Measurements from ENCODE around the gene AHNAK2.
"Not testable (repeated sequence)": the region's sequence is repeated elsewhere in the genome, so short reads cannot be mapped to it uniquely, and the experiment has no call there.

The AHNAK2 gene

DNA sequence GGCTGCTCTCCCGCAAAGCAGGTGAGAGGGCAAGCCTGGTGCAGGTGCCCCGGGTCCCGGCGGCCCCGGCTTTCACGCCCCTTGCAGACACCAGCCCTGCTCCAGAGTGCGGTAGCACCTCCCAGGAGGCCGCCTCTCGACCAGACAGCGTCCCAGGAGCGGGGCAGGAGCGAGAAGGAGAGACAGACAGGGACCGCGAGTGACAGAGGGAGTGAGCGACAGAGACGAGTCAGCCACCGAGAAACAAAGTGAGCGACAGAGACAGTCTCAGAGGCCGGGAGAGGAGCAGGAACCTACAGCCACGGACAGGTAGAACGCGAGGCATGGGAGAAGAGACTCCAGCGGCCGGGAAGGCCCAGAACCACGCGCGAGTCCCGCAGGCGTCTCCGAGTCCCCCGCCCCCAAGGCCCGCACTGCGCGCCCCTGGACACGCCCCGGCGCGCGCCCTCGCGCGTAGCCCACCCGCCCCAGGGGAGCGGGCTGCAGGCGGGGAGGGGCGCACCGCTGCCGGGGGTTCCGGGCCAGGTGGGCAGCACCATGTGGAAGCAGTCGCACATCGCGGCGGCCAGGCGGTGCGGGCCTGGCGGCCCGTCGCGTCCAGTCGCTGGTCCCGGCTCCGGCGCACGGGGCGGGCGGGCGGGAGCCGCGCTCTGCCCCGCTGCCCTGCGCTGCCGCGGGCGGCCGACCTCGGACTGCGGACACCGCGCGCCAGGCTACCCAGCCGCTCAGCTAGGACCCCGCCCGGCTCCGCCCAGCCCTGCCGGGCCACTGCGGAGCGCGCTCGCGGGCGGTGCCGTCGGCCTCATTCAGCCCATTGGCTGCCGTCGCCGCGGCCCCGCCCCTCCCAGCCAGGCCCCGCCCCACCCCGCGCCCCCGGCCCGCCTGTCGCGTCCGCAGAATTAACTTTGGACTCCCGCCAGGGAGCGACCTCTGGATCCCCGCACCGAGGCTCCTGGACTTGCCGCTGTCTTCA lies at the start of gene AHNAK2:
TSS of gene AHNAK2 (minus strand) at position 694 of the 973 bp plus-strand sequence. CDS start at position 557, 137 bp downstream.
- DNase-seq (ENCODE audit: low spot score), result no peak

DNA sequence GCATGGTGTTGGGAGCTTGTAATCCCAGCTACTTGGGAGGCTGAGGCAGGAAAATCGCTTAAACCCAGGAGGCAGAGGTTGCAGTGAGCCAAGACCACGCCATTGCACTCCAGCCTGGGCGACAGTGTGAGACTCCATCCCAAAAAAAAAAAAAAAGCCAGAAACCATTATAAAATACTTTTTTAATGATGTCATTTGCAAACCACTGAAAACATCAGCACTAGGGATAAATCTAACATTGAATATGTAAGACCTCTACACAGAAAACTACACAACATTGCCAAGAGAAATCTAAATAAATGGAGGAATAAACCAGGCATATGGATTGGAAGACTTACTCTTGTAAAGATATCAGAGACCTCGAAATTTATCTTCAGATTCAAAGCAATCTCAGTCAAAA lies 49.5 kb upstream of the AHNAK2 start:
- not testable (repeated sequence) for DNase-seq (ENCODE audit: low spot score)

DNA sequence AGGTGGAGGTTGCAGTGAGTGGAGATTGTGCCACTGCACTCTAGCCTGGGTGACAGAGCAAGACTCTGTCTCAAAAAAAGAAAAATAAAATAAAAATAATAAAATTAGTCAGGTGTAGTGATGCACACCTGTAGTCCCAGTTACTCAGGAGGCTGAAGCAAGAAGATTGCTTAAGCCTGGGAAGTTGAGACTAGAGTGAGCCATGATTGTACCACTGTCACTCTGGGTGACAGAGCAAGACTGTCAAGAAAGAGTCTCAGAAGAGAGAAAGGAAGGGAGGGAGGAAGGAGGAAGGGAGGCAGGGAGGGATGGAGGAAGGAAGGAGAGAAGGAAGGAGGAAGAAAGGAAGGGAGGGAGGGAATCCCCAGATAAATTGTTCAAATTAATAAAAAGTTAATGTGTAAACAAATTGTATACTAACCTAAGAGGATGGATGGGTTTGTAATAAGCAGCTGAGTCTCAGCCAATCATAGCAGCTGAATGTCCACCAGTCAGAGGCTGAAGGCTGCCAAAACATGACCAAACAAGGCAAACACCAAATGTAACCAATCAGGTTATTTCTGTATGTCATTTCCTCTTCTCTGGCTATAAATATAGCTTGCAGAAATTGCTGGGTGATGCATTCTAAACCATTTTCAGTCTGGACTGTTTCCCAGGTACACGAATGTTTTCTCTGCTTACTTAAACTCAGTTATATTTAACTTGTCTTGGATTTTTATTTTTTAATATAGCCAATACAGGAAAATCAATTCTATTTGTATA lies 48.8 kb upstream of the AHNAK2 start:
- DNase-seq (ENCODE audit: low spot score), result no peak

DNA sequence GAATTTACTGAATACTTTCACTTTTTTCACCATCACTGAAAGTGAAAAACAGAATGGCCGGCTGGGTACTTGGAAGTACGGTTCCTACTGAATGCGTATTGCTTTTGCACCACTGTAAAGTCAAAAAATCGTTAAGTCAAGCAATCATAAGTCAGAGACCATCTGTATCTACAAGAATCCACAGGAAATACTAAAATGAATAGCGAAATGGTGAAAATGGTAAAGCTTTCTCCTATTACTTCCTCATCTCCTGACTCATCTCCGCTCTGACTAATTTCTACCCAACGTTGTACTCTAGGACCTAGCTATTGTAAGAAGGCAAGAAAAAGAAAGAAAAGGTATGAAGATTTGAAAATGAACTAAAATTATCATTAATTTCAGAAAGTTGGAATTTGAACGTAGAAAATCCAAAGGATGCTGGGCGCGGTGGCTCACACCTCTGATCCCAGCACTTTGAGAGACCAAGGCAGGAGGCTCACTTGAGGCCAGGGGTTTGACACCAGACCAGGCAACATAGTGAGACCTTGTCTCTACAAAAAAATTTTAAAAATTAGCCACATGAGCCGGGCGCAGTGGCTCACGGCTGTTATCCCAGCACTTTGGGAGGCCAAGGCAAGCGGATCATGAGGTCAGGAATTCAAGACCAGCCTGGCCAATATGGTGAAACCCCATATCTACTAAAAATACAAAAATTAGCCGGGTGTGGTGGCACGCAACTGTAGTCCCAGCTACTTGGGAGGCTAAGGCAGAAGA lies 48.0 kb upstream of the AHNAK2 start:
- DNase-seq (ENCODE audit: low spot score), result no peak

DNA sequence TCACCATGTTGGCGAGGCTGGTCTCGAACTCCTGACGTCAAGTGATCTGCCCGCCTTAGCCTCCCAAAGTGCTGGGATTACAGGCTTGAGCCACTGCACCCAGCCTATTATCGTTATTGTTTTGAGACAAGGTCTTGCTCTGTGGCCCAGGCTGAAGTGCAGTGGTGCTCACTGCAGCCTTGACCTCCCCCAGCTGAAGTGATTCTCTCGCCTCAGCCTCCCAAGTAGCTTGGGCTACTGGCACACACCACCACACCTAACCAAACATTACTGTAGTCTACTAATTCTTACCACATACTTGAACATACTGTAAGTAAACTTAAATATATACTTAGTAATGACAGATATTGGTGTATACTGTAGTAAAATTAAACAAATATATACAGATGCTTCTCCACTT lies 47.3 kb upstream of the AHNAK2 start:
- DNase-seq (ENCODE audit: low spot score), result no peak

DNA sequence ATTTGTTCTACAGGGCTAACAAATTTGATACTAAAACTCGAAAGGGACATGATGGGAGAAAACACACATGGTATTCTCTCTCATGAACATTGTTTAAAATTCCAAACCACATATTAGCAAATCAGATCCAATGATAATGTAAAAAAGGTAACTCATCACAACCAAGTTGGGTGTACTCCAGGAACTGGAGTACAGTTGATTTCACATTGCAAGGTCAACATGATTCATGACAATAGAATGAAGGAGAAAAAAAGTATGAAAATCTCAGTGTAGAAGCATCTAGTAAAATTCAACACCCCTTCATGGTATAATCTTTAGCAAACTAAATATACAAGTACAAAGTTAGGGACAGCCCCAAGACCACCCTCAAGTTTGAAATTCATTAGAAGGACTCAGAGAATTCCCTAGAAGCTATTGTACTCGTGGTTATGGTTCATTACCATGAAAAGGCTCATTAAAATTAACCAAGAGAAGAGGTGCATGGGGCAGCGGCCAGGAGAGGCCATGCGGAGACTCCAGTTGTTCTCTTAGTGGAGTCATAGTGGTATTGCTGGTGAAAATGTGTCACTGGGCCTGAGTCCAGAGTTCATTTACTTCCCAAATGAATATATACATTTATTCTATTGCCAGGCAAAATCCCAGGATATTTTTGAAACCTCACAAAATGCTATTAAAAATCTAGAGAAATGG lies 45.8 kb upstream of the AHNAK2 start:
- no peak for DNase-seq (ENCODE audit: low spot score)

DNA sequence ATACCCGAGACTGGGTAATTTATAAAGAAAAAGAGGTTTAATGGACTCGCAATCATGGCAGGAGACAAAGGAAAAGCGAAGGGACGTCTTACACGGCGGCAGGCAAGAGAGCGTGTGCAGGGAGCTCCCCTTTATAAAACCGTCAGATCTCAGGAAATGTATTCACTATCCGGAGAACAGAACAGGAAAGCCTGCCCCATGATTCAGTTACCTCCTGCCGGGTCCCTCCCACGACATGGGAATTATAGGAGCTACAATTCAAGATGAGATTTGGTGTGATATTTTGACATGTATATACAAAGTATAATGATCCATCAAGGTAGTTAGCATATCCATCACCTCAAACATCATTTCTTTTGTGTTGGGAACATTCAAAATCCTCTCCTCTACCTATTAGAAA lies 45.0 kb upstream of the AHNAK2 start:
- no peak for DNase-seq (ENCODE audit: low spot score)

DNA sequence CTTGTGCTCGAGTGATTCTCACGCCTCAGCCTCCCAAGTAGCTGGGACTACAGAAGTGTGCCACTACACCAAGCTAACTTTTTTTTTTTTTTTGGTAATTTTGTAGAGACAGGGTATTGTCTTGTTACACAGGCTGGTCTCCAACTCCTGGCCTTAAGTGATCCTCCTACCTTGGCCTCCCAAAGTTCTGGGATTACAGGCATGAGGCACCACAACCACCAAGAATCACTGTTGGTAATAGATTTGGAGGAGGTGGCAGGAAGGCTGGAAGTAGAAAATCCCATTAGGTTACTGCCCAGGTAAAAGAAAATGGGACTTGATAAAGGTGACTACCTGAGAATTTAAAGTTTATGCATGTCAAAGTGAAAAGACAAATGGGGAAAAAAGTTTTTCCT lies 44.1 kb upstream of the AHNAK2 start:
- no peak for DNase-seq (ENCODE audit: low spot score)

DNA sequence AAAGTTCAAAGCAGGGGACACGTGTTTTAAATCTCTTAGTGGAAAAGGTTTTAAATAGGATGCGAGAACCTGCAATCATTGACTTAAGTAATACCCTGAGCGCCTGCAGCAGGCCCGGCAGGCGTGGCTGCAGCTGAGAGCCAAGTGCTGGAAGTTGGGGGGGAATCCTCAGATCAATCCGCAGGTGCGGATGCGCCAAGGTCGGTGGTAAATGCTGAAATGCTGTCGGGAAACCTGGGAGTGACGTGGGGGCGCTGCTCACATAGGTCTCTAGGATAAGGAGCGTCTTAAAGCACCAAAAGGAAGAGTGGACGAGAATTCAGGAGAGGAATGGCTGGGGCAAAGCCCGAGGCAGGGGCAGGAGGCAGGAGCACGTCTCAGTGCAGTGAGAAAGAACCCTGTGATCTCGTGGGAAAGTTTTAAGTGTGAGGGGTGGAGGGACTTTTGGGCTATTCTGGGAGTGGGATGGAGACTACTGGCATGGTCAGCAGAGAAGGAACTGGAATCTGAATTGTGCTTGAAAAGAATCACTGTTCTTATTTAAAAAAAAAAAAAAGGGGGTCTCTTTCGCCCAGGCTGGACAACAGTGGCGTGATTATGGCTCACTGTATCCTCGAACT lies 43.6 kb upstream of the AHNAK2 start:
- peak; percentile 53 for DNase-seq (ENCODE audit: low spot score)

DNA sequence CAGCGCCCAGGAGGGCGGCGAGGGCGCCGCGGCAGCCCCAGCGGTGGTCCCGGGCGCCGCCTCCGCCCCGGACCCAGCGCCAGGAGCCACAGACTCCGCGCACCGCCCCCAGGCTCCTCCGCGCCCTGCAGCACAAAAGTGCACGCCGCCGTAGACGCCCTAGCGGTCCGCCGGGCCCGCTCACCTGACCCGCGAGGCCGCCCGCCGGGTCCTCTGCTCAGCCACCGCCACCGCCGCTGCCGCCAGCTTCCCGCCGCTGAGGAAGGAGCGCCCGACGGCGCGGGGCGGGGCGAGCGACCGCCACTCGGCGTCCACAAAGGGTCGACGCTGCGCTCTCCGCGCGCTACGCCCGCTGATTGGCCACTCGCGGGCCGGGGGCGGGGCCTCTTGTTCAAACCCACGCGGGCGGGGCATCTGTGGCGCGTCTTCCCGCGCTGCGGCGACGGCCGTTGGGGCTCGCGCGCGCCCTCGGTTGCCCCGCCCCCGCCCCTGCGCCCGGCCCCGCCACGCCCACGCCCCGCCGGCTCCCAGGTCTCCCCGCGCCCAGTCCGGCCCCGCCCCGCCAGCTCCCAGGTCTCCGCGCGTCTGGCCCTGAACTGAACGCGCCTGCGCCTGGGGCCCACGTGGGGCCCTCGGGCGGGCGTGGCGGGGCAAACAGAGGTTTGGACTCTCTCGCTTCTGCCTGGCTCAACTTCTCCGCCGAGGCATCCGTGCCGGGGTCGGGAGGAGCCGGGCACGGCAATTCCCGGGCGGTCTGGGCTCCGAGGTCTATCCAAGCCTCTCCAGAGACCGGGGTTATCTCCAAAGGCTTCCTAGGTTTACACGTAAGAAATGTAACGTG lies 42.9 kb upstream of the AHNAK2 start, which contains the start of gene CDCA4:
TSS of gene CDCA4 (minus strand) at position 269 of the 841 bp plus-strand sequence. CDS start 9,154 bp downstream, outside the sequence.
- DNase-seq (ENCODE audit: low spot score), result peak; percentile 96

DNA sequence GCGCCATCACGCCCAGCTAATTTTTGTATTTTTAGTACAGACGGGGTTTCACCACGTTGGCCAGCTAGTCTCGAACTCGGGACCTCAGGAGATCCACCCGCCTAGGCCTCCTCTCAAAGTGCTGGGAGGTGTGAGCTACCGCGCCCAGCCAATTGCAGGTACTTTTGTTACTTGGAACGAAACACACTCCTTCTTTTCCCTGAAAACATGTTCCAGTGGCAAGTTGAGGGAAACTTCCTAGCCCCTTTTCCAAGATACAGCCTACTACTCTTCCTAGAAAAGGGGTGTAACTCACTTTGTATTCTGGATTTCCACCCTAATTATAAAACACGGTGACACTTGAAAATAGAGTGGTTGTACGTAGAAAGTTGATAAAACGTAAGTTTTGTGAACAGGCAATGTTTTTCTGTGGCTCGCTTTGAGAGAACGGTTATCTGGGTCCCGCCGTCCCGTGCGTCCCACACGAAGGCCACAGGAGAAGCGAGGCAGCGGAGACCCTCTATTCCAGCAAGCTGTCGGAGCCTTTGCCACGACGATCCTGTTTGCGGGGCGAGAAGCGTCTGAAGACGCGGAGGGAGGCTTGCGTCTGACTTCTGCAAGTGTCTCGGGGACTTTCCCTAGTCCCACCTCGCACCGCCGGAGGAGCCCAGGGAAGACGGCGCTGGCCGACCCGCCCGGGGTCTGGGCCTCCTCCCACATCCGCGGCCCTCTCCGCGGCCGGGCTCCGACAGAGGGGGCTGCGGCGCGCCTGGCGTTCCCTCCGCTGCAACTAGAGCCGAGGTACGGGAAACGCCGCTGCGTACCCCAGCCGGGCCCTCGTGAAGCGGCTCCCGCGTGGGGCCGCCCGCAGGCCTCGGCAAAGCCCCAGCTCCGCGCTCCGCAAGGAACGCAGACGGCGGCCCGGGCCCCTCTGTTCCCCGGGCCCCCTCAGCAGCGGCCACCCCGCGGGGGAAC lies 42.0 kb upstream of the AHNAK2 start:
- DNase-seq (ENCODE audit: low spot score), result no peak

DNA sequence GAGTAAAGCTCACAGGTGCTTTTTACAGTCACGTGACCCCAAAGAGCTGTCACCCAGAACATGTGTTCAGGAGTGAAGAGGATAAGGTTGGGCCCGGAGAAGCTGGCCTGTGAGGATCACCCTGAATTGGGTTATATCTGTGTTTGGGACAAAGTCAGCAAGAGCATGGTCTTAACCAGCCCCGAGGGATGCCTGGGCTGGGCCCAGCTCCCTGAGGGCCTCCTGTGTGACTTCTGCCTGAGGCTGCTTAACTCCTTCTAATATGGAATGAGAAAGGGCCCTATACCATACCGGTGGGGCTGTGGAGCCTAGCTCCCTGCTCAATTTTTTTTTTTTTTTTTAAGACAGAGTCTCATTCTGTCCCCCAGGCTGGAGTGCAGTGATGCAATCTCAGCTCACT lies 40.2 kb upstream of the AHNAK2 start:
- no peak for DNase-seq (ENCODE audit: low spot score)

DNA sequence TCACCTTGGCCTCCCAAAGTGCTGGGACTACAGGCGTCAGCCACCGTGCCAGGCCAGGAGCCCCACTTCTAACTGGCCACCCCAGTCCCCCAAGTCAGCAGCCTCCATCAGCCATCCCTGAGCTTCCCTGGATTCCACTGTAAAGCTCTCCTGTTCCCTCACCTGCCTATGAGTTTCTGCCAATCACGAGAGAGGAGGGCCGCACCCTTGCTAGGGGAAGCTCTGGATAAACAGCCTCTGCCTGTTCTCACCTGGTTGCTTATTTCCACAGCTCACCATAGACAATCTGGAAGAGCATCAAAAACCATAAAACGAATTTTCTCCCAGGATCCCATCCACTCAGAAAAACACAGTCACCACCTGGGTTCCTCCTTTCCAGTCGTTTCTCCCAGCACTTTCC lies 37.7 kb upstream of the AHNAK2 start:
- no peak for DNase-seq (ENCODE audit: low spot score)

DNA sequence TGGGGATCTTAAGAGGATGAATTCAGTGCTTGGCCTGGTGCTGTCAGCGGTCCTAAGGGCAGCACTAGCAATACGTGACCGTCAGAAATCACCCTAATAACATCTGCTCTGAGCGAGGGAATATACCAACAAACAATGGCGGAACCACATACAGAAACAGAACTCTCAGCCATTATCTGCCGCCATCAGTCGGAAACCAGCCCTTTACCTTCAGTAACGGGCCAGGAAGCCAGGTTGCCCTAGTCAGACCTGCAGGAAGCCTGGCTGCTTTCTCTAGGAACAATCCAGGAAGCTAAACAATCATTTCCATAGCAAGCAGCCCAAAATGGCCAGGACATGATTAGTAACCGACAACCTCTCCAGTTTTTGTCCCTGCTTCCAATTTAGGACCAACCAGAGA lies 37.1 kb upstream of the AHNAK2 start:
- no peak for DNase-seq (ENCODE audit: low spot score)

DNA sequence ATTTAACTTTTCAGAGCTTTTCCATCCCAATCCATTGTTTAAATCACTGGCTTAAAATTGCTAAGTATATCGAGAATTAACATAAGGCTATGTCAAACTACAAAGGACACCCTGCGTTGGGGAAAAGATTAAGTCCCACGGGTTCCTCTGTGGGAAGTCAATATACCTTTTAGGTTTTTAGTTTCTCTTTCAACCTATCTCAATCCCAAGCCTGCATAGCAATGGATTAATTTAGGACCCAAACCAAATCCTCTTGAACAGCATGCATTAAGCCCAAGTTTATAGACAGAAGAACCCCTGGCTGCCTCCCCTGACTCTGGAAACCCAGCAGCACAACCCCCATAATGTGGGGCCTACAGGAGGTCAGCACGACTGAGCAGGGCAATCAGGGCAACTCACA lies 36.5 kb upstream of the AHNAK2 start:
- DNase-seq (ENCODE audit: low spot score), result no peak

DNA sequence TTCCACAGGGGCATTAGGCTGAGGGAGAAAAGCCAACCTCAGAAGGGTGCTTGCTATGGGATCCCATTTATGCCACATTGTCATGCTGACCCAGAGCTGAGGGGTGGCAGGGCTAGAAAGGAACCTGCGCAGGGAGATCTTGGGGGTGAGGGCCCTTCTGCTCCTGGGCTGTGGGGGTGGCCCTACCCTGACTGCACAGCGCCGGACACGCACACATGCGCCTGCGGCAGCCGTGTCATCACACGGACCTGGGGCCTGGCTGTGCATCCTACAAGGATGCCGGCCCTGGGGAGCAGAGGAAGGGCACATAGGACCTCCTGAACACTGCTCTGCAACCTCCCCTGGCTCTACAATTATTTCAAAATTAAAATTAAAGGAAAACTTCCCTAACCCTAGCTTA lies 35.9 kb upstream of the AHNAK2 start:
- no peak for DNase-seq (ENCODE audit: low spot score)

DNA sequence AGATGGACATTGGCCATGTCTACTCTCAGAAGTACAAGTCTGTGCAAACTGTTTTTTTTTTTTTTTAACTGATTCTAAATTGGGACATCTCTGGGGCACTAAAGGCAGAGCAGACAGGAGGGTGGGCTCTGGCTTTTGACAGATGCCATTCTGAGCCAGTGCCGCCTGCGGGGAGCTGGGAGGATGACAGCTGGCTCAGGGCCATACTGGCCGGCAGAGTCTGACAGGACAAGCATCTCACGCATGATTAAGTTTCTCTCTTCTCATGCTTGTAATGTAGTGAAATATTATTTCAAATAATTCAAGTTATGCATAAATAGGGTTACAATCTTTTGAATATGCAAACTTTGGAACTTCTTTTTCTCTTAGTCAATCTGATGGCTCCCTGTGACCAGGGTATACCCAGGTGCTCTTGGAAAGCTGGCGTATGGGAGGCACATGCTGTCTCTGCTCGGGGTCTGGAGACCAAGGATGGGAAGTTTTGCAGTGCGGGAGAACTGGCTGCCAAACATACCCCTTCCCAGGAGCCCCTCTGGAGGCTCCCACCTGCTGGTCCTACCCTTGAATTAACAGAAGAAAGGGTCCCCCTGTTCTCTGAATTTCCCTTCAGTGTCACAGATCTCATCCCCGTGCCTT lies 35.1 kb upstream of the AHNAK2 start:
- no peak for DNase-seq (ENCODE audit: low spot score)

DNA sequence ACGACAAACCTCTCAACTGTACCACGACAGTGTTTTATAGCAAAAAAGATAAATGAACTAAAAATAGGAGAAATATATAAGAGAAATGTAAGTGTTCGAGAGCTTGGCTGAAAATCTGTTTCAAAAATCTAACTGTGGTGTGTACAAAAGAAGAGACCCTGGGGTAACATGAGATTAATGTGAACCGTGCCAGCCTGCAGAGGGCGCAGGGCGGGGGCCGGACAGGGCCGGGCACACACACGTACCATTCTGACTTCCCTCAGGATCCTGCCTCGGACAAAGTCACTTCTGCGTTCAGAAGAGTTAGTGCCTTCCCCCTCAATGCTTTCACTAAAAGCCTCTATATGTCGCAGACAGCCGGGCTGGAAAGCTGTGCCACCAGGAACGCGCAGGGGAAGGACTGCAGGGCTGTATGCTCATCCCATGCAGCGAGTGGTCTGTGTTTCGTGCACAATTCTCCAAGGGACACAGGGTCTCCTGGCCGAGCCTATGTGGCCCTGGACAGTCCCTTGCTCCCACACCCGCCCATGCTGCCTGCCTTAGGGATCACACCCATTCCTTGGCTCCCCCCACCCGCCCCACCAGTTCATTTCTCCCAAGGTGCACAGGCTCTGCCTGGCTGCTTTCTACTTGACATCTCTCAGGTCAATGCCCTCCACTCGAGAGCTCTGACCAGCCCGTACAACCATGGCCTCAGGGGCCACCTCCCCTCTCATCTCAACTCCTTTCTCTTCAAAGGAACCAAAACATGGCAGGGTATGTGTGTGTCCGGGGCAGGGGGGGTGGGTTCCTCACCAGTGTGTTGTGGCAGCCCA lies 34.2 kb upstream of the AHNAK2 start:
- DNase-seq (ENCODE audit: low spot score), result no peak
